ENCODE results near the gene EDN2. TPM values are rescaled to one million over a fixed set of nuclear protein-coding genes. Genes with fewer than 3 reads are reported as not detected.

The EDN2 gene
- total and polyA plus RNA-seq, 2 donors (not counting 1 experiment from before 2014, with no cell fraction given), result not detected

- Histone ChIP-seq H2AFZ (ENCODE audit: insufficient read depth, low read depth, low read length, poor library complexity, severe bottlenecking) (no peak overlapping the region), H4K20me1 (ENCODE audit: control insufficient read depth, insufficient read depth, low read length, poor library complexity, severe bottlenecking) (no peaks in the 10 kb centered on the region), H3K36me3 (replicated peaks in 1 of 2; ENCODE audit: control extremely low read depth in 1 of 2, control insufficient read depth in 1 of 2, extremely low read depth in 1 of 2, insufficient read depth in 2 of 2, low read length in 1 of 2) (peaks cover 0 to 8% of the 10 kb centered on the region in 2 experiments), H3K9me3 (ENCODE audit: control extremely low read depth in 1 of 3, control insufficient read depth in 2 of 3, insufficient read depth in 1 of 3, low read length in 2 of 3) (no peaks in the 10 kb centered on the region), H3K27me3 (replicated peaks in 1 of 4; ENCODE audit: control extremely low read depth in 1 of 4, control insufficient read depth in 3 of 4, insufficient read depth in 4 of 4, low read length in 3 of 4) (no peaks in the 10 kb centered on the region), H3K4me1 (ENCODE audit: control insufficient read depth in 2 of 2, insufficient read depth in 2 of 2, low read length in 2 of 2) (no peaks in the 10 kb centered on the region), H3K27ac (ENCODE audit: low read length in 2 of 2) (peak overlapping the region in 1 of 2 donors; percentile 19), H3K9ac (ENCODE audit: low read length) (no peak overlapping the region), H3K4me3 (ENCODE audit: control extremely low read depth in 1 of 5, extremely low read depth in 1 of 5, insufficient read depth in 1 of 5, low read depth in 2 of 5, low read length in 4 of 5) (no peak overlapping the region), H3K79me2 (ENCODE audit: control insufficient read depth, insufficient read depth, low read length) (no peaks in the 10 kb centered on the region), H3K4me2 (replicated peaks; ENCODE audit: low read depth, low read length, poor library complexity, severe bottlenecking) (no peak overlapping the region)
- H3K27ac Mint-ChIP-seq, result no peak overlapping the region
- peaks cover 2% of the 10 kb centered on the region for H3K4me1 Mint-ChIP-seq
- DNase-seq (no peak), ATAC-seq (ENCODE audit: low read depth) (no peak)
- TF ChIP-seq CTCF (IDR thresholded peaks at IDR 0.05) (no peak), EZH2 (IDR thresholded peaks at IDR 0.05; ENCODE audit: borderline replicate concordance, insufficient read depth, low read depth, low read length, poor library complexity, severe bottlenecking) (no peak)
- WGBS (ENCODE audit: insufficient coverage), result 100% methylated on average over 4 of the region's 4 CpGs
- no peak overlapping the region for H3K4me3 Mint-ChIP-seq
- intact Hi-C loops (cut with micrococcal nuclease), result no loop called here
- ChIA-PET POLR2A (no interaction called here), CTCF (no interaction called here)
- no peaks in the 10 kb centered on the region for H3K9me3 Mint-ChIP-seq (ENCODE audit: insufficient read depth)
- no peaks in the 10 kb centered on the region for H3K27me3 Mint-ChIP-seq
Observed at GRCh38 chr1:41526956-41527561, 42.6 kb upstream of the EDN2 start.

GRCh38 chr1:41525891-41526587 lies 41.6 kb upstream of the EDN2 start:
- POLR2A ChIA-PET, result no interaction called here

More at GRCh38 chr1:41525891-41526587, 41.6 kb upstream of the EDN2 start:
- Histone ChIP-seq H2AFZ (ENCODE audit: insufficient read depth, low read depth, low read length, poor library complexity, severe bottlenecking) (no peak overlapping the region), H3K27ac (ENCODE audit: low read length in 2 of 2) (no peak overlapping the region), H3K36me3 (replicated peaks in 1 of 2; ENCODE audit: control extremely low read depth in 1 of 2, control insufficient read depth in 1 of 2, extremely low read depth in 1 of 2, insufficient read depth in 2 of 2, low read length in 1 of 2) (peaks cover 0 to 8% of the 10 kb centered on the region in 2 experiments), H3K4me1 (ENCODE audit: control insufficient read depth in 2 of 2, insufficient read depth in 2 of 2, low read length in 2 of 2) (no peaks in the 10 kb centered on the region), H3K4me2 (replicated peaks; ENCODE audit: low read depth, low read length, poor library complexity, severe bottlenecking) (no peak overlapping the region), H3K79me2 (ENCODE audit: control insufficient read depth, insufficient read depth, low read length) (no peaks in the 10 kb centered on the region), H4K20me1 (ENCODE audit: control insufficient read depth, insufficient read depth, low read length, poor library complexity, severe bottlenecking) (no peaks in the 10 kb centered on the region), H3K27me3 (replicated peaks in 1 of 4; ENCODE audit: control extremely low read depth in 1 of 4, control insufficient read depth in 3 of 4, insufficient read depth in 4 of 4, low read length in 3 of 4) (no peaks in the 10 kb centered on the region), H3K9ac (ENCODE audit: low read length) (no peak overlapping the region), H3K4me3 (ENCODE audit: control extremely low read depth in 1 of 5, extremely low read depth in 1 of 5, insufficient read depth in 1 of 5, low read depth in 2 of 5, low read length in 4 of 5) (no peak overlapping the region), H3K9me3 (ENCODE audit: control extremely low read depth in 1 of 3, control insufficient read depth in 2 of 3, insufficient read depth in 1 of 3, low read length in 2 of 3) (no peaks in the 10 kb centered on the region)
- no peaks in the 10 kb centered on the region for H3K9me3 Mint-ChIP-seq (ENCODE audit: insufficient read depth)
- H3K27me3 Mint-ChIP-seq, result no peaks in the 10 kb centered on the region
- no peak overlapping the region for H3K4me3 Mint-ChIP-seq
- 97% methylated on average over 14 of the region's 18 CpGs for WGBS (ENCODE audit: insufficient coverage)
- CTCF ChIA-PET, result no interaction called here
- ATAC-seq (ENCODE audit: low read depth), result no peak
- no peak overlapping the region for H3K27ac Mint-ChIP-seq
- peaks cover 2% of the 10 kb centered on the region for H3K4me1 Mint-ChIP-seq
- intact Hi-C loops (cut with micrococcal nuclease), result no loop called here
- TF ChIP-seq CTCF (IDR thresholded peaks at IDR 0.05), result no peak
- TF ChIP-seq EZH2 (IDR thresholded peaks at IDR 0.05; ENCODE audit: borderline replicate concordance, insufficient read depth, low read depth, low read length, poor library complexity, severe bottlenecking), result no peak
- no peak for DNase-seq

Measured in B cell (primary cell).